GM03348 (cell line): ENCODE data around the gene PNPLA7.
A peak's percentile ranks its signal among the peaks of the same experiment; 100 is the strongest.
"Not testable (repeated sequence)": the region's sequence is repeated elsewhere in the genome, so short reads cannot be mapped to it uniquely, and the experiment has no call there.

Experiments used
- DNase-seq: peaks from one replicate; pipeline ENCODE4 v3.0.0; 2012; ENCODE audit warnings: low spot score

Gene PNPLA7

DNA sequence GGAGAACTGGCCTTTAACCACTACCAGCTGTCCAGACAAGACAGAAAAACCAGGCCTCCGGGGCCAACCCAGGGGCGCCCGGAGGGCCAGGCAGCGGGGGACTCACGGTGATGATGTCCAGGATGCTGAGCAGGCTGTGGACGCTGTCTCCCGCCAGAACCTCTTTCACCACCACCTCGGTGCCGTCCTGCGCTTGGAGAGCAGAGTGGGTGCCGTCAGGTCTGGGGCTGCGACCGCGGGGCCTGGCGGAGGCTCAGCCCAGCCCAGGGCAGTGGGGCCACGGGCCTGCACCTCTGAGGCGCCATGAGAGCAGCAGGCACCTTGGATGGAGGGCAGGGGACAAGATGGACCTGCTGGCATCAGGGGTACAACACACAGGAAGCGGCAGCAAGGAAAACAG lies 9.7 kb downstream of the PNPLA7 start:
- no peak for DNase-seq

DNA sequence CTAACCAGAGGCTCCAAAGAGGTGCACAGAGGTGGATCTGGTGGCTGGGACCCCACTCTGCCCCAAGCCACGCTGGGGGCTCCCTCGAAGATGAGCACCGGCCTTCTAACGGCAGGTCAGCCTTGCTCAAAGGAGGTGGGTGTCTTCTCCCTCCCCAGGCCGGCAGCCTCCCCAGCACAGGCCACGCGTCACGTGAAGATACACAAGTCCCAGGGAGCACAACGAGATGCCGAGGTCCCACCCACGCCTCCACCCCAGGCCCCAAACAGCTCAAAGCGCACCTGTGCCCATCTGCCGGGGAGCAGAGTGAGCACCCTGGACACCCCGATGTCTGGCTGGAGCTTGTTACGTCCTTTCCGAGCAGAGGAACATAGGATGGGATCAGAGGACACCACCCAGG lies 12.1 kb downstream of the PNPLA7 start:
- no peak for DNase-seq

DNA sequence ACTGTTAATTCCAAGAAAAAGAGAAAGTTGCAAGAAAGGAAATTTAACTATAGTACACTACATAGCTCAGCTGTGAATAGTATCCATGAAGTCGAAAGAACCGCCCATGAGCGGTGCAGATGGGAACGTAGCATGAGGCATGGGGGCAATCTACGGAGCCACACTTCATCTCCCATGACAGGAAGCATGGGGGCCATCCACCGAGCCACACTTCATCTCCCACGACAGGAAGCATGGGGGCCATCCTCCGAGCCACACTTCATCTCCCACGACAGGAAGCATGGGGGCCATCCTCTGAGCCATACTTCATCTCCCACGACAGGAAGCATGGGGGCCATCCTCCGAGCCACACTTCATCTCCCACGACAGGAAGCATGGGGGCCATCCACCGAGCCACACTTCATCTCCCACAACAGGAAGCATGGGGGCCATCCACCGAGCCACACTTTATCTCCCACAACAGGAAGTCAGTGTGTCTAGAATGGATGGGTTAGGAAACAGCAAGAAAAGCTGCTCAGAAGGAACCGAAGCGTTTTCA lies 13.5 kb downstream of the PNPLA7 start:
- DNase-seq = not testable (repeated sequence)

DNA sequence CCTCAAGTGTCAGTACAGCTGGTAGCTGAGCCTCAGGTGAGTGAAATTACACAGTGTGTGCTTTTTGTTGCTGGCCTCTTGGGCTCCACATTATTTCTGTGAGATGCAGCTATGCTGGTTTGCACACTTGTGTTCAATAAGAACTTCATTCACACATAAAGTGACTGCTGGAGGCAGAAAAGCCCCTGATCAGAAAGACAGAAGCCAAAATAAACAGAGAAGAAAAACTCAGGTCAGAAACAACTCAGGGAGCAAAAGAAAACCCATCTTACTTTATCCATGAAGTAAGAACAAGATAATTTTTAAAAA lies 15.1 kb downstream of the PNPLA7 start:
- no peak for DNase-seq

DNA sequence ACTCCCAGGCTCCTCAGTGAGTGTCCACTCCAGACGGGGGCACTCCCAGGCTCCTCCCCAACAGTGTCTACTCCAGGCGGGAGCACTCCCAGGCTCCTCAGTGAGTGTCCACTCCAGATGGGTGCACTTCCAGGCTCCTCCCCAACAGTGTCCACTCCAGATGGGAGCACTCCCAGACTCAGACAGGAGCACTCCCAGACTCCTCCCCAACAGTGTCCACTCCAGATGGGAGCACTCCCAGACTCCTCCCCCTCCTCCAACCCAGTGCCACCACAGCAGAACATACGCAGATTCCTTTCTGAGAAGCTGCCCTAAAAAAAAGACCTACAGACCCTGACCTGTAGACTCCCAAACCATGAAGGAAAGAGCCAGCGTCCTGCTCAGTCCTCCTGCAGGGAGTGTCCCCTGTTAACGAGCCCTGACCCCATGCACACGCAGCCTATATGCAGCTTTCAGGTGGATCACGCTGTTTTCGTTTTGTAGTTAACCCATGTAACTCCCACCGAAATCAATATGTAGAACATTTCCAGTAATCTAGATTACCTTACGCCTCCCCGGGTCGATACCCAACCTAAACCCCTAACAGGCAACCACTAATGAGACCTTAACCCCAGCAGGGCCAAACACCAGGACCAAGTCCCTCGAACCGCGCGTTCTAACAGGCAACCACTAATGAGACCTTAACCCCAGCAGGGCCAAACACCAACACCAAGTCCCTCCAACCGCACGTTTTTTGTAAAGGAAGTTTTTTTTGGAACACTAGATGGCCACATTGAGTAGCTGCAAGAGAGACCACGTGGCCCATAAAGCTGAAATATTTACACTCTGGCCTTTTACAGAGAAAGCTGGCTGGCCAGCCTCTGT lies 15.7 kb downstream of the PNPLA7 start:
- DNase-seq = peak; percentile 75

DNA sequence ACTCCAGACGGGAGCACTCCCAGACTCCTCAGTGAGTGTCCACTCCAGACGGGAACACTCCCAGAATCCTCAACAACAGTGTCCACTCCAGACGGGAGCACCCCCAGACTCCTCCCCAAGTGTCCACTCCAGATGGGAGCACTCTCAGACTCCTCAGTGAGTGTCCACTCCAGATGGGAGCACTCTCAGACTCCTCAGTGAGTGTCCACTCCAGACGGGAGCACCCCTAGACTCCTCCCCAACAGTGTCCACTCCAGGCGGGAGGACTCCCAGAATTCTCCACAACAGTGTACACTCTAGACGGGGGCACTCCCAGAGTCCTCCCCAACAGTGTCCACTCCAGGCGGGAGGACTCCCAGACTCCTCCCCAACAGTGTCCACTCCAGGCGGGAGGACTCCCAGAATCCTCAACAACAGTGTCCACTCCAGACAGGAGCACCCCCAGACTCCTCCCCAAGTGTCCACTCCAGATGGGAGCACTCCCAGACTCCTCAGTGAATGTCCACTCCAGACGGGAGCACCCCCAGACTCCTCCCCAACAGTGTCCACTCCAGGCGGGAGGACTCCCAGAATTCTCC lies 17.2 kb downstream of the PNPLA7 start:
- not testable (repeated sequence) for DNase-seq

DNA sequence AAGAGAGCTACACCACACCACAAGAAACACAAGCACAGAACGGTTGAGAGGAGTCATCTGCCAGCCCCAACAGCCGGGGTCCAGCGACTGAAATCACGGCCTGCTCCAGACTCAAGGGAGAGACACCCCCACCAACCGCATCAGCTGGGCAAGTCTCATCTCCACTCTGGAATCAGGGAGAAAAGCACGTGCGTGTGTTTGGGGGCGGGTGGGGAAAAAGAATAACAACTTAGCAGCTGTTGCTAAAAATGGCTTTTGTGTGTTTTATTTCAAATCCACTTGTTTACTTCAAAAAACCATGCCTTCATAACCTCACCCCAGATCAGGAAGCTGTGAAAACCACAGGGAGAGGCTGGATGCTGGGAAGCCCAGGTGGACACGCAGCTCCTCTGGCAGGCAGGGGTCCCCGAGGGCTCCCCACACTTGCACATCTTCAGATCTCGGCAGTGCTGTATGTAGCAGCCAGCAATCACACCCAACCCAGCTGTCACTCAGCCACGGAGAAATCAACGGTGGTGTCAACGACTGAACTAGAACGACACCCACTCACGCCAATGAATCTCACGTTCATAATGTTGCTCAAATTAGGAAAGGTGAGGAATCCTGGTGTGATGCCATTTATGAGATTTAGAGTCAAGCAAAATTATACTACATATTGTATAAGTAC lies 19.0 kb downstream of the PNPLA7 start:
- DNase-seq = no peak

DNA sequence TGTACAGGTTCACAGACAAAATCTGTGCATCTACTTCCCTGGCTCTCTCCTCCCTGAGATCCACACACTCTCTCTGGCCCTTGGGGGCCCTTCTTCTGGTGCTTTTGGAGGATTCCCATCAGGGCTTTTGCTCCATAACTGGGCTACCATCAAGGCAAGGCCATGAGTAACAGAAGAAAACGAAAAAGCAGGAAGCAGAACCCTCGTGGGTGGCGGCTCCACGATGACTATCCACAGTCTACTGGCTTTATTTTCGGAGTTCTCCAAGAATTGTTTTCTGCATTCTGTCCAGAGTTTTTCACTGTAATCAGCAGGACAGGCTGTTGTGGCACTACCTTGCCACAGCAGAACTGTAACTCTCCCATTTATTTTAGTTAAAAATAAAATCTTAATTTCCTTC lies 19.9 kb downstream of the PNPLA7 start:
- no peak for DNase-seq

DNA sequence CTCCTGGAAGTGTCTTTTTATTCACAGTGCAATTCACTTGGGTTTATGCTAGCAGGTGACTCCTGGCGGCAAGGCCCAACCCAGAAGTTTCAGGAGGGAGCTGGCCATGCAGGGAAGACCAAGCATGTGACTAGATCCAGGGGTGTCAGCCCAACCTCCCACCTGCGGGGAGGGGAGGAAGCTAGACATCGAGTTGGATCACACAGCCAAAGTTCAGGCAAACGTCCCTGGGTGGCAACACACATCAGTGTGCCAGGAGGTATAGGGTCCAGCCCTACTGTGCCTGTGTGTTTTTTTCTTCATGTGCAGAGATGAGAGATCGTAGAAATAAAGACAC lies 25.3 kb downstream of the PNPLA7 start:
- DNase-seq = no peak

DNA sequence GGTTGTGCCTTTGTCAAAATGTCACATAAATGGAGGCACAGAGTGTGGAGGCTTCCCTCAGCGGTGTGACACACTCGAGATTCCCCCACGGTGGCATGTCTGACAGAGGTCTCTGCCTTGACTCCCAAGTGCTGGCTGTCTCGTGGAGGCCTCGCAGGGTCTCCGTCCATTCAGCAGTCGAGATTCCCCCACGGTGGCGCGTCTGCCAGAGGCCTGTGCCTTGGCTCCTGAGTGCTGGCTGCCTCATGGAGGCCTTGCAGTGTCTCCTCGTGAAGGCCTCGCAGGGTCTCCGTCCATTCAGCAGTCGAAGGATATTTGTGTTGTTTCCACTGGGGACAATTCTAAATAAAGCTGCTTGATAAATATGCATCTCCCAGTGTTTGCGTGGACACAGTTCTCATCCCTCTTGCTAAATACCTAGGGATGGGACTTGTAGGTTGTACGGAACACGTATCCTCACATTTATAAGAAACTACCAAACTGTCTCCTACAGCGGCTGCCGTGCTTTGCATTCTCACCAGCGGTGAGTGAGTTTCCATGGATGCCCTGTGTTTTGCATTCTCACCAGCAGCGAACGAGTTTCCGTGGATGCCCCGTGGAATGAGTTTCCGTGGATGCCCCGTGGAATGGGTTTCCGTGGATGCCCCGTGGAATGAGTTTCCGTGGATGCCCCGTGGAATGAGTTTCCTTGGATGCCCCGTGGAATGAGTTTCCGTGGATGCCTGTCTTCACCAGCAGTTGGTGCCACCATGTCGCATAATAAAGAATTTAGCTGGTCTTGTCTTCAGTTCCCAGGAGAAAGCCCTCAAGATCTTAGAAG lies 25.8 kb downstream of the PNPLA7 start:
- no peak for DNase-seq

DNA sequence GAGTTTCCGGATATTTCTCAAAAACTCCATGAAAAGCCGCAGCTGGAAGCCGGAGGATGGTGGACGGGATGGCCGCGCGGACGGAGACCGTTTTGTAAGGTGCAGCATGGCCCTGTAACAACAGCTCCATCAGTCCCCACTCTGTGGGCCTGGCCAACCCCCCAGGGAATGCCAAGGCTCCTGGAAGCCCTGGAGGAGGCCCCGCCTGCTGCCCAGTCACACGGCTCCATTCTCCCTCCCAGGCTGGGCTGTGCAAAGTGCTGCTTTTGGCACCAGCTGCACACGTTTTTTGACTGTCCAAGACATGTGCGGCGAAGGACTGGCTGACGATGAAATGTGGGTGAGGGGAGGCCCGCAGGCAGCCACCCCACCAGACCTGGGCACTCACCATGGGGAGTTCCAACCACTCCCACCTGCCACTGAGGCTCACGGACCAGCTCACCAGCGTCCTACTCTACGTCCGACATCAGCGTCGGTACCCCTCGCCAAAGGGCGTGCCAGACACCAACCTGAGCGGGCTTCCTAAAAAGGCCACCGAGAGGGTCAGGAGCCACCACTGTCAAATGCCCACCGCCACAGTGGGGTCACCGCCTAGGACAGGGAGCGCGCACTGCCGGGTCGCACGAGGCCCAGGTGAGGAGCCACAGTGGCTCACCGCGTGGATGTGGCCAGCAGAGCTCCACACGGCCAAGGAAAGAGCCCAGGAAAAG lies 27.3 kb downstream of the PNPLA7 start:
- no peak for DNase-seq

DNA sequence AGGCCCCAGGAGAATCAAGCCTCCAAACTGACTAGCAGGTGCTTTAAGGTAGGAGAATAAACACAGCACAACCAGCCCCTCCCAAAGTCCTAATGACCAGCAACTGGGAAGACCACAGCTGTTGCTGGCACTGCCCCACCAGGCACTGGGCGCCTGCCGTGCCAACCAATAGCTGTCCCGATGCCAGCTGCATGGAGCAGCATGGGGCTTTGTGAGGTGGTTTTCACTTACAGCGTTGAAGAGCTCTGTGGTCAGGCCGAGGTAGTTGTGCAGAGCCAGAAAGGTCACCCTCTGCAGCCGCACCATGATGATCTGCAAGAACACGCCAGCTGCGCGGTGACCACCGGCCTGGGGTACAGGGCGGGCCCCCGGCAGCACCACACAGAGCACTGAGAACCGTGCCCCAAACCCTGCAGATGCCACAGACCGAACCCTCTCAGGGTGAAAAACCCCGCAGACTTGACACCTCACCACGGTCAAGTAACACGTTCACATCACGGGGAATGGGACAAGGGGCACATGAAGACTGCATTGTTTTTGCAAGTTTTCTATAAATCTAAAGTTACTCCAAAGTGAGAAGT lies 28.7 kb downstream of the PNPLA7 start:
- DNase-seq = no peak

DNA sequence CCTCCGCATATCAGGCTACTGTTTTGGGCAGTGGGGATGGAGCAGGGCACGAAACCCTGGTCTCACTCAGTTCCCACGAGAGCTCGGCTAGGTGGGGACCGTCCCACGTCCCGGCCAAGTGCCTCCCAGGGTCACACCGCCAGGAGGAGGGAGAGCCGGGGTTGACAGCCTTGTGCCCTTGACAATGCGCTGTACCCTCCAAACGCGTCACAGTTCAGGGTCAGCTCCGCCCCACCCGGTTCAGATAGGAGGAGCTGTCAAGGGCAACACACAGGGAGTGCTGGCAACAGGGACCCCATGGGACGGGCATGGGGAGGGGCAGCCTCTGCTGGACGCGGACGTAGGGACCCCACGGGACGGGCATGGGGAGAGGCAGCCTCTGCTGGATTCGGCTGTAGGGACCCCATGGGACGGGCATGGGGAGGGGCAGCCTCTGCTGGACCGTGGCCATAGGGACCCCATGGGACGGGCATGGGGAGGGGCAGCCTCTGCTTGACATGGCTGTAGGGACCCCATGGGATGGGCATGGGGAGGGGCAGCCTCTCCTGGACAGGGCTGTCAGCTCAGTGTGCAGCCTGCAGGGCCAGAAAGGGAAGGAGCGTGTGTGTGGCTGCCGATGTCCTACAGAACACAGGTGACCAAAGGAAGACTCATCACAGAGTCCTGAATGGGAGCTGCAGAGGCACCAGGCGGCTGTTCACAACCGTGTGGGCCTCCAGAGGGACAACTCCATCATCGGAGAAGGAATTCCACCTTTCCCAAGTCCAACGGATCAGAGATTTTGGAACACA lies 29.4 kb downstream of the PNPLA7 start:
- DNase-seq = no peak

DNA sequence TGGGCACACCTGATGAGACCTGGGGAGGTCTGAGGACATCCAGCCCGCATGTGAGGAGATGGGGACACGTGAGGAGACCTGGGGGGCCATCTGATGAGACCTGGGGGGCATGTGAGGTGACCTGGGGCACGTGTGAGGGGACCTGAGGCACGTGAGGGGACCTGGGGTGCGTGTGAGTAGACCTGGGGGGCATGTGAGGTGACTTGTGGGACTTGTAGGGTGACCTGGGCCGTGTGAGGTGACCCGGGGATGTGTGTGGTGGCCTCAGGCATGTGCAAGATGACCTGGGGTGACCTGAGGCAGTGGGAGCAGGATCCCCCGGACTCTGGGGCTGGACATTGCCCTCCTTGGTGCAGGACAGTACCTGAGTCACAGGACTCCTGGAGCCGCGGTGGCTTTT lies 30.6 kb downstream of the PNPLA7 start:
- no peak for DNase-seq

DNA sequence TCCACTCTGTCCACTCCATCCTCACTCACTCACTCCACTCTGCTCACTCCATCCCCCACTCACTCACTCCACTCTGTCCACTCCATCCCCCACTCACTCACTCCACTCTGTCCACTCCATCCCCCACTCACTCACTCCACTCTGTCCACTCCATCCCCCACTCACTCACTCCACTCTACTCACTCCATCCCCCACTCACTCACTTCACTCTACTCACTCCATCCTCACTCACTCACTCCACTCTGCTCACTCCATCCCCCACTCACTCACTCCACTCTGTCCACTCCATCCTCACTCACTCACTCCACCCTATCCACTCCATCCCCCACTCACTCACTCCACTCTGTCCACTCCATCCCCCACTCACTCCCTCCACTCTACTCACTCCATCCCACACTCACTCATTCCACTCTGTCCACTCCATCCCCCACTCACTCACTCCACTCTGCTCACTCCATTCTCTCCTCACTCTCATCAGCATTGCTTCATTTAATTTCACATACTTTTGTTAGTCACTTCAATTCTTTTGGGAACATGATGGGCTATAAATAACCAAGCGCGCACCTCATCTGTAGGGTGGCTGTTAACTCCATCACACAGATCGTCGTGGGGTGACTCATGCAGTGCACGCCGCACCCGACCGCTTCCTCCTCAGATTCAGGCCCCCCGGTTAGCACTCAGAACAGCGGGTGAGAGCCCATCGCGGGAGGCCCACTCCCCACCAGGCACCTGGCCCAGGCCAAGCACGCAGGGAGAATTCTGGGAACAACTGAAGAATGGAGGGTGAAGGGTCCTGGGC lies 31.3 kb downstream of the PNPLA7 start:
- DNase-seq = not testable (repeated sequence)

DNA sequence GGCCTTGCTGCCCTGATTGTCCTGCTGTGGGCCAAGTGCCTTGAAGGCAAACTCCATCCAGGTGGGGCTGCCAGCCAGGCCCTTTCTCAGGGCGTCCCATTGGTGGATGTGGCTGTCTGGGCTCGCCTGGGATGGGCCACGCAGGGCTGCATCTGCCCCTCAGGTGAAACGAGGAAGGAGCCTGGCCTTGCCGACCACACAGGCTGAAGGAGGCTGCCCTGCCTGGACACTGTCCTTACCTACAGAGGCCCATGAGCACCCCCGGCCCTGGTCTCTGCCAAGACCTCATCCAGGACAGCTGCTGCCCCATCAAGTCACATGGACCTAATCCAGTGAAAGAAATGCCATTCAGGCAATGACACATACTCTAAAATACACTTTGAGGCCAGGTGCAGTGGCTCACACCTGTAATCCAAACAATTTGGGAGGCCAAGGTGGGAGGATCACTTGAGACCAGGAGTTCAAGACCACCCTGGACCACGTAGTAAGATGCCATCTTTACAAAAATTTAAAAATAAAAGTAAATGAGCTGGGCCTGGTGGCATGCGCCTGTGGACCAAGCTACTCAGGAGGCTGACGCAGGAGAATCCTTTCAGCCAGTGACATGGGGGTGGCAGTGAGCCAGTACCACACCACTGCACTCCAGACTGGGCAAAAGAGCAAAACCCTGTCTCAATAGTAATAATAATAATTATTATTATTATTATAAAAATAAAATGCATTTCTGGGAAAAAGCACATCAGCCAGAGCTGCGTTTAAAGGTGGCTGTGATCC lies 33.9 kb downstream of the PNPLA7 start:
- no peak for DNase-seq

DNA sequence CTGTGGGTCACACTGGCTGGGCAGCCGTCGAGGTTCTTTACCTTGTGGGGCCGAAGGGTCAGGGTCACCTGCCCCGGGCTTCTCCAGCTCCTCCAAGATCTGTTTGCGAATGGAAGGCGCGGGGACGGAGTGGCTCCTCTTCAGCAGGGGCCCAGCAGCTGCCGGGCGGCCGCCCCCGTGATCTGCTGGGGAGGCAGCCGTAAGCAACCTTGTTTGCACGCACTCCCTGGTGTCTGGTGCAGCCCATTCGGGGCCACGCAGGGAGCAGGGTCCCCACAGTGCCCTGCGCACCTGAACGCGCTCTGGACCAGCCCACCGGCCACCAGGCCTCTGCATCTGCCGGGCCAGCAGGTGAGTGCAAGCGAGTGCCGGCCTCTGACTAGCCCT lies 34.9 kb downstream of the PNPLA7 start:
- DNase-seq = no peak

DNA sequence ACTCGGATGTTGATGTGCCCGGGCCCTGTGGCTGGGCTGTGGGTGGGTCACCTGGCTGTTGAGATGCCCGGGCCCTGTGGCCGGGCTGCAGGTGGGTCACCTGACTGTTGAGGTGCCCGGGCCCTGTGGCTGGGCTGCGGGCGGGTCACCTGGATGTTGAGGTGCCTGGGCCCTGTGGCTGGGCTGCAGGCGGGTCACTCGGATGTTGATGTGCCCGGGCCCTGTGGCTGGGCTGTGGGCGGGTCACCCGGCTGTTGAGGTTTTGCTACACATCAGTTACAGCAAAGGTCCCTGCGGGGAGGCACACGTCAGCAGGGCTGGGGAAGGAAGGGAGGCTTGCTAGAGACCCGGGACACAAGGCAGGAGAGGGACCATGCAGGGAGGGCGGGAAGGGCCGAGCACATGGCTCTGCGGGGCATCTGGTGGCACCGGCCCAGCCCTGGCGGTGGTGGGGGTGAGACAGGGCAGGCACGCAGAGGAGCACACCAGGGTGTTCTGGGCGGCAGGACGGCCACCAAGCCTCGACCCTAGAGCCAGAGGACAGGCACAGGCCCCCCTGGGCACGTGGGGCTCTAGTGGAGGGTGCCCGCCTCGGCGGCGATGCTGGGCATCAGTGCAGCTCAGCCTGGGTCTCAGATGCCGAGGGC lies 35.4 kb downstream of the PNPLA7 start:
- no peak for DNase-seq
